Measurements from ENCODE around the gene C1RL. TPM values are rescaled to one million over a fixed set of nuclear protein-coding genes. Genes with fewer than 3 reads are reported as not detected.

Gene C1RL
- total and polyA plus RNA-seq, 2 donors (not counting 1 experiment from before 2014, with no cell fraction given), result 13.5 to 24.9 TPM

DNA sequence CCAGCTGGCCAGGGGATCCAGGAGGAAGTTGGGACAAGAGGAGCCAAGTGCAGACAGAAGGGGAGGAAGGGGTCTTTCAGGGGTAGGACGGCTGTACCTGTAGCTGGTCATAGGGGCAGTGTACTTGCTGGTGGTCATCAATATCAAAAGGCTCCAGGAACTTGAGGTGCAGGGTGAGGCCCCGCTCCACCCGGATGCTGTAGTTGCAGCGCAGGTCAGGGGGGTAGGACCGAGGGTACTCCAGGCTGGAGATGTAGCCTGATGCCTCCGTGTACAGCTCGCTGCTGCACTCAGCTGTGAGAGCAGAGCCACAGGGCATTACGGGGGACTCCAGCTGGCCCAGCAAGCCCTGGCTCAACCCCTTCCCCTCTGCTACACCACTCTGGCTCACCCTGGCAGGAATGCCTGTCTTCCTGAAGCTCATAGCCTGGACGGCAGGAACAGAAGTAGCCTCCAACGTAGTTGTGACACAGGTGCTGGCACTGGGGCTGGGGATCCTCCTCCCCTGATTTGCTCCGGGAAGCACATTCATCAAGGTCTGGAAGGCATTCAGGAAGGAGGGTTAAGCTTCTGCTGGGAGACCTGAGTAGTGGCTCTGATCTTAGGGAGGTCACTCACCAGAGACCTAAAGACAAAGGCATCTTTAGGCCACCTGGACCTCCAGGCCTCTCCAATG lies 19.7 kb downstream of the C1RL start:
- ChIA-PET POLR2A (no interaction called here), CTCF (interaction anchor here (1.0 to 2.7 kb wide), 4 partner anchors 19 to 164 kb away, joined by 3 to 12 read pairs (median 4); no protein-coding TSS in a partner anchor)
- WGBS (ENCODE audit: insufficient coverage), result 97% methylated on average over 11 of the region's 11 CpGs
- H3K4me3 ChIP-seq (ENCODE audit: control extremely low read depth in 1 of 5, extremely low read depth in 1 of 5, insufficient read depth in 1 of 5, low read depth in 2 of 5, low read length in 4 of 5), result no peak overlapping the region
- no peak overlapping the region for H3K9ac ChIP-seq (ENCODE audit: low read length)
- TF ChIP-seq, protein P1, sequence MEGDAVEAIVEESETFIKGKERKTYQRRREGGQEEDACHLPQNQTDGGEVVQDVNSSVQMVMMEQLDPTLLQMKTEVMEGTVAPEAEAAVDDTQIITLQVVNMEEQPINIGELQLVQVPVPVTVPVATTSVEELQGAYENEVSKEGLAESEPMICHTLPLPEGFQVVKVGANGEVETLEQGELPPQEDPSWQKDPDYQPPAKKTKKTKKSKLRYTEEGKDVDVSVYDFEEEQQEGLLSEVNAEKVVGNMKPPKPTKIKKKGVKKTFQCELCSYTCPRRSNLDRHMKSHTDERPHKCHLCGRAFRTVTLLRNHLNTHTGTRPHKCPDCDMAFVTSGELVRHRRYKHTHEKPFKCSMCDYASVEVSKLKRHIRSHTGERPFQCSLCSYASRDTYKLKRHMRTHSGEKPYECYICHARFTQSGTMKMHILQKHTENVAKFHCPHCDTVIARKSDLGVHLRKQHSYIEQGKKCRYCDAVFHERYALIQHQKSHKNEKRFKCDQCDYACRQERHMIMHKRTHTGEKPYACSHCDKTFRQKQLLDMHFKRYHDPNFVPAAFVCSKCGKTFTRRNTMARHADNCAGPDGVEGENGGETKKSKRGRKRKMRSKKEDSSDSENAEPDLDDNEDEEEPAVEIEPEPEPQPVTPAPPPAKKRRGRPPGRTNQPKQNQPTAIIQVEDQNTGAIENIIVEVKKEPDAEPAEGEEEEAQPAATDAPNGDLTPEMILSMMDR (IDR thresholded peaks at IDR 0.05), result no peak
- TF ChIP-seq EZH2 (IDR thresholded peaks at IDR 0.05; ENCODE audit: borderline replicate concordance, insufficient read depth, low read depth, low read length, poor library complexity, severe bottlenecking), result no peak
- H3K79me2 ChIP-seq (ENCODE audit: control insufficient read depth, insufficient read depth, low read length), result no peaks in the 10 kb centered on the region
- H3K36me3 ChIP-seq (replicated peaks in 1 of 2; ENCODE audit: control extremely low read depth in 1 of 2, control insufficient read depth in 1 of 2, extremely low read depth in 1 of 2, insufficient read depth in 2 of 2, low read length in 1 of 2), result no peaks in the 10 kb centered on the region
- peaks cover 0 to 12% of the 10 kb centered on the region in 2 donors for H3K4me1 ChIP-seq (ENCODE audit: control insufficient read depth in 2 of 2, insufficient read depth in 2 of 2, low read length in 2 of 2)
- no peaks in the 10 kb centered on the region for H4K20me1 ChIP-seq (ENCODE audit: control insufficient read depth, insufficient read depth, low read length, poor library complexity, severe bottlenecking)
- H3K27me3 Mint-ChIP-seq, result peaks cover 4% of the 10 kb centered on the region
- H3K4me3 Mint-ChIP-seq, result no peak overlapping the region
- DNase-seq (no peak), ATAC-seq (ENCODE audit: low read depth) (no peak)
- H3K4me2 ChIP-seq (replicated peaks; ENCODE audit: low read depth, low read length, poor library complexity, severe bottlenecking), result no peak overlapping the region
- no peak overlapping the region for H2AFZ ChIP-seq (ENCODE audit: insufficient read depth, low read depth, low read length, poor library complexity, severe bottlenecking)
- peaks cover 9% of the 10 kb centered on the region for H3K4me1 Mint-ChIP-seq
- no peaks in the 10 kb centered on the region for H3K9me3 Mint-ChIP-seq (ENCODE audit: insufficient read depth)
- H3K27me3 ChIP-seq (replicated peaks in 1 of 4; ENCODE audit: control extremely low read depth in 1 of 4, control insufficient read depth in 3 of 4, insufficient read depth in 4 of 4, low read length in 3 of 4), result peaks cover 0 to 3% (median 0%) of the 10 kb centered on the region in 4 experiments
- H3K27ac Mint-ChIP-seq, result no peak overlapping the region
- H3K9me3 ChIP-seq (ENCODE audit: control extremely low read depth in 1 of 3, control insufficient read depth in 2 of 3, insufficient read depth in 1 of 3, low read length in 2 of 3), result no peaks in the 10 kb centered on the region
- H3K27ac ChIP-seq (ENCODE audit: low read length in 2 of 2), result no peak overlapping the region
- intact Hi-C loops (cut with micrococcal nuclease), result no loop called here

DNA sequence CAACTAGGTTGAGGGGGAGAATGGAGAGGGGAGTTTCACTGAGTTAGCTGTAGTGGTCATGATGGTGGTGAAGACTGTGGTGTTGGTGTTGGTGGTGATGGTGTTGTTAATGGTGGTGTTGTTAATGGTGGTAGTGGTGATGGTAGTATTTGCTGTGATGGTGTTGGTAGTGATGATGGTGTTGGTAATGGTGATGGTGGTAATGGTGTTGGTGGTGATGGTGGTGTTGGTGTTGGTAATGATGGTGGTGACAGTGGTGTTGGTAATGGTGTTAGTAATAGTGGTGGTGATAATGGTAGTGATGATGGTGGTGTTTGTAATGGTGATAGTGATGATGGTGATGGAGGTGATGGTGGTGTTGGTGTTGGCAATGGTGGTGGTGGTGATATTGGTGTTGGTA lies 25.9 kb downstream of the C1RL start:
- Histone ChIP-seq H2AFZ (ENCODE audit: insufficient read depth, low read depth, low read length, poor library complexity, severe bottlenecking) (no peak overlapping the region), H3K9me3 (ENCODE audit: control extremely low read depth in 1 of 3, control insufficient read depth in 2 of 3, insufficient read depth in 1 of 3, low read length in 2 of 3) (no peaks in the 10 kb centered on the region), H3K4me1 (ENCODE audit: control insufficient read depth in 2 of 2, insufficient read depth in 2 of 2, low read length in 2 of 2) (no peaks in the 10 kb centered on the region), H3K9ac (ENCODE audit: low read length) (no peak overlapping the region), H3K36me3 (replicated peaks in 1 of 2; ENCODE audit: control extremely low read depth in 1 of 2, control insufficient read depth in 1 of 2, extremely low read depth in 1 of 2, insufficient read depth in 2 of 2, low read length in 1 of 2) (no peaks in the 10 kb centered on the region), H3K27ac (ENCODE audit: low read length in 2 of 2) (no peak overlapping the region), H3K27me3 (replicated peaks in 1 of 4; ENCODE audit: control extremely low read depth in 1 of 4, control insufficient read depth in 3 of 4, insufficient read depth in 4 of 4, low read length in 3 of 4) (no peaks in the 10 kb centered on the region), H4K20me1 (ENCODE audit: control insufficient read depth, insufficient read depth, low read length, poor library complexity, severe bottlenecking) (no peaks in the 10 kb centered on the region), H3K4me3 (ENCODE audit: control extremely low read depth in 1 of 5, extremely low read depth in 1 of 5, insufficient read depth in 1 of 5, low read depth in 2 of 5, low read length in 4 of 5) (no peak overlapping the region), H3K79me2 (ENCODE audit: control insufficient read depth, insufficient read depth, low read length) (no peaks in the 10 kb centered on the region), H3K4me2 (replicated peaks; ENCODE audit: low read depth, low read length, poor library complexity, severe bottlenecking) (no peak overlapping the region)
- DNase-seq, result no peak
- intact Hi-C loops (cut with micrococcal nuclease), result no loop called here
- H3K4me3 Mint-ChIP-seq, result no peak overlapping the region
- H3K27ac Mint-ChIP-seq, result no peak overlapping the region
- no peaks in the 10 kb centered on the region for H3K4me1 Mint-ChIP-seq
- no peak for ATAC-seq (ENCODE audit: low read depth)
- CTCF ChIA-PET, result no interaction called here
- POLR2A ChIA-PET, result no interaction called here
- TF ChIP-seq, protein P1 (IDR thresholded peaks at IDR 0.05), result no peak
- TF ChIP-seq EZH2 (IDR thresholded peaks at IDR 0.05; ENCODE audit: borderline replicate concordance, insufficient read depth, low read depth, low read length, poor library complexity, severe bottlenecking), result no peak
- peaks cover 3% of the 10 kb centered on the region for H3K9me3 Mint-ChIP-seq (ENCODE audit: insufficient read depth)
- peaks cover 3% of the 10 kb centered on the region for H3K27me3 Mint-ChIP-seq

All from B cell (primary cell).